GM23248 (cell line): ENCODE measurements around the gene SPNS1. TPM values are rescaled to one million over a fixed set of nuclear protein-coding genes. Genes with fewer than 3 reads are reported as not detected.

Source experiments
- DNase-seq: peaks from one replicate; pipeline ENCODE4 v3.0.0-alpha.2; 2015
- H2AFZ ChIP-seq: fragments of 200-600 bp; sonication (generic); 2 replicates; pipeline ENCODE4 v1.6.1; 2016; ENCODE audit warnings: antibody characterized with exemption
- H3F3A ChIP-seq: fragments of 200-600 bp; sonication (generic); 2 replicates; pipeline ENCODE4 v1.6.1; 2016; ENCODE audit warnings: mild to moderate bottlenecking, antibody characterized with exemption, mixed run types; ENCODE audit not compliant: insufficient read depth
- H3K27ac ChIP-seq: fragments of 200-600 bp; sonication (generic); 2 replicates; pipeline ENCODE4 v1.5.1; 2016; ENCODE audit warnings: mild to moderate bottlenecking
- H3K27me3 ChIP-seq: fragments of 200-600 bp; sonication (generic); replicated peaks from 2 replicates; pipeline ENCODE4 v1.6.1; 2016; ENCODE audit warnings: mild to moderate bottlenecking; ENCODE audit not compliant: insufficient read depth
- H3K36me3 ChIP-seq: fragments of 200-600 bp; sonication (generic); 2 replicates; pipeline ENCODE4 v1.6.1; 2016; ENCODE audit warnings: low read depth, mild to moderate bottlenecking
- H3K4me1 ChIP-seq: fragments of 200-600 bp; sonication (generic); 2 replicates; pipeline ENCODE4 v1.6.1; 2016; ENCODE audit warnings: mild to moderate bottlenecking; ENCODE audit not compliant: insufficient read depth
- H3K4me2 ChIP-seq: fragments of 200-600 bp; sonication (generic); one replicate; pipeline ENCODE4 v1.6.1; 2016; ENCODE audit warnings: mild to moderate bottlenecking; ENCODE audit not compliant: unreplicated experiment
- H3K4me3 ChIP-seq: fragments of 200-600 bp; sonication (generic); 2 replicates; pipeline ENCODE4 v1.5.1; 2016; ENCODE audit warnings: mild to moderate bottlenecking
- H3K79me2 ChIP-seq: fragments of 200-600 bp; sonication (generic); 2 replicates; pipeline ENCODE4 v1.6.1; 2016; ENCODE audit warnings: mild to moderate bottlenecking; ENCODE audit not compliant: insufficient read depth
- H3K9ac ChIP-seq: fragments of 200-600 bp; sonication (generic); 2 replicates; pipeline ENCODE4 v1.6.1; 2016; ENCODE audit warnings: mild to moderate bottlenecking
- H3K9me2 ChIP-seq: fragments of 200-600 bp; sonication (generic); 2 replicates; pipeline ENCODE4 v1.6.1; 2016; ENCODE audit warnings: mixed run types, mild to moderate bottlenecking, moderate library complexity; ENCODE audit not compliant: insufficient read depth
- H3K9me3 ChIP-seq: fragments of 200-600 bp; sonication (generic); one replicate; pipeline ENCODE4 v1.6.1; 2017; ENCODE audit warnings: low read depth
- H4K20me1 ChIP-seq: fragments of 200-600 bp; sonication (generic); 2 replicates; pipeline ENCODE4 v1.6.0; 2016; ENCODE audit not compliant: insufficient read depth
- EZH2 ChIP-seq: fragments of 200-600 bp; sonication (generic); IDR thresholded peaks from 2 replicates; pipeline ENCODE4 v1.6.1; 2018; ENCODE audit warnings: antibody characterized with exemption, mild to moderate bottlenecking; ENCODE audit not compliant: insufficient read depth, poor library complexity, severe bottlenecking
- EZH2phosphoT487 ChIP-seq: fragments of 200-600 bp; sonication (generic); IDR thresholded peaks from 2 replicates; pipeline ENCODE4 v1.6.1; 2018; ENCODE audit warnings: antibody characterized with exemption, moderate library complexity, mild to moderate bottlenecking, low read depth; ENCODE audit not compliant: insufficient read depth
- WGBS, 2 experiments: methylation state at CpG; one replicate each; pipeline ENCODE4 v1.1.6; 2015 to 2017; ENCODE audit warnings: low lambda C conversion rate in 2 of 2, low coverage in 1 of 2; ENCODE audit errors: missing lambda C conversion rate in 2 of 2; 5-methylcytosine and 5-hydroxymethylcytosine counted together
- in situ Hi-C: fragments of 300-500 bp; cut with MboI; formaldehyde crosslinking; loops from 2 replicates; pipeline ENCODE4 v1.15.0; 2020
- polyA plus RNA-seq: library from polyadenylated mRNA; unstranded; fragments of >200 nt; fragmentation: Nextera tagmentation; extraction: Ambion mirVana; gene quantifications from 2 replicates; pipeline ENCODE4 v1.2.1, GENCODE V29; 2016
- total RNA-seq: library from RNA; depleted of rRNA; stranded (reverse); fragments of >200 nt; shearing (Covaris generic); gene quantifications from 2 replicates; pipeline ENCODE4 v1.2.3, GENCODE V29; 2014

Gene SPNS1
- total and polyA plus RNA-seq, 2 experiments from 2014 or later: 41.3 to 48.4 TPM

DNA sequence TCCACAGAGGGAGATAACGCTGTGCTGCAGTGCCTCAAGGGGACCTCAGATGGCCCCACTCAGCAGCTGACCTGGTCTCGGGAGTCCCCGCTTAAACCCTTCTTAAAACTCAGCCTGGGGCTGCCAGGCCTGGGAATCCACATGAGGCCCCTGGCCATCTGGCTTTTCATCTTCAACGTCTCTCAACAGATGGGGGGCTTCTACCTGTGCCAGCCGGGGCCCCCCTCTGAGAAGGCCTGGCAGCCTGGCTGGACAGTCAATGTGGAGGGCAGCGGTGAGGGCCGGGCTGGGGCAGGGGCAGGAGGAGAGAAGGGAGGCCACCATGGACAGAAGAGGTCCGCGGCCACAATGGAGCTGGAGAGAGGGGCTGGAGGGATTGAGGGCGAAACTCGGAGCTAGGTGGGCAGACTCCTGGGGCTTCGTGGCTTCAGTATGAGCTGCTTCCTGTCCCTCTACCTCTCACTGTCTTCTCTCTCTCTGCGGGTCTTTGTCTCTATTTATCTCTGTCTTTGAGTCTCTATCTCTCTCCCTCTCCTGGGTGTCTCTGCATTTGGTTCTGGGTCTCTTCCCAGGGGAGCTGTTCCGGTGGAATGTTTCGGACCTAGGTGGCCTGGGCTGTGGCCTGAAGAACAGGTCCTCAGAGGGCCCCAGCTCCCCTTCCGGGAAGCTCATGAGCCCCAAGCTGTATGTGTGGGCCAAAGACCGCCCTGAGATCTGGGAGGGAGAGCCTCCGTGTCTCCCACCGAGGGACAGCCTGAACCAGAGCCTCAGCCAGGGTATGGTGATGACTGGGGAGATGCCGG lies 42.0 kb upstream of the SPNS1 start:
- Histone ChIP-seq H3K4me2 (no peak overlapping the region), H3K36me3 (no peaks in the 10 kb centered on the region), H3K79me2 (no peaks in the 10 kb centered on the region), H3K27ac (no peak overlapping the region), H3K27me3 (no peaks in the 10 kb centered on the region), H3K9ac (no peak overlapping the region), H3F3A (no peaks in the 10 kb centered on the region), H4K20me1 (no peaks in the 10 kb centered on the region), H3K9me3 (no peaks in the 10 kb centered on the region), H3K9me2 (no peaks in the 10 kb centered on the region), H3K4me3 (no peak overlapping the region), H2AFZ (no peak overlapping the region), H3K4me1 (no peaks in the 10 kb centered on the region)
- in situ Hi-C loops: loop anchor here (25.0 kb wide), 1 partner anchor 395 kb away; the partner anchor contains the start of gene NUPR1
- TF ChIP-seq EZH2: no peak
- TF ChIP-seq EZH2phosphoT487: no peak
- no peak for DNase-seq
- 81 to 82% methylated on average over 13 to 20 of the region's 20 CpGs for WGBS, 2 experiments

DNA sequence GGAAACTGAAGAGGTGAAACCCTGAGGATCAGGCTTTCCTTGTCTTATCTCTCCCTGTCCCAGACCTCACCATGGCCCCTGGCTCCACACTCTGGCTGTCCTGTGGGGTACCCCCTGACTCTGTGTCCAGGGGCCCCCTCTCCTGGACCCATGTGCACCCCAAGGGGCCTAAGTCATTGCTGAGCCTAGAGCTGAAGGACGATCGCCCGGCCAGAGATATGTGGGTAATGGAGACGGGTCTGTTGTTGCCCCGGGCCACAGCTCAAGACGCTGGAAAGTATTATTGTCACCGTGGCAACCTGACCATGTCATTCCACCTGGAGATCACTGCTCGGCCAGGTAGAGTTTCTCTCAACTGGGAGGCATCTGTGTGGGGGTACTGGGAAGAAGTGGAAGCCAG lies 41.4 kb upstream of the SPNS1 start:
- H3K9me3 ChIP-seq: no peaks in the 10 kb centered on the region
- no peak for TF ChIP-seq EZH2phosphoT487
- no peak for TF ChIP-seq EZH2
- no peaks in the 10 kb centered on the region for H3K79me2 ChIP-seq
- in situ Hi-C loops: loop anchor here (25.0 kb wide), 1 partner anchor 396 kb away; the partner anchor contains the start of gene NUPR1
- no peaks in the 10 kb centered on the region for H3K27me3 ChIP-seq
- no peaks in the 10 kb centered on the region for H4K20me1 ChIP-seq
- H3K4me2 ChIP-seq: no peak overlapping the region
- no peaks in the 10 kb centered on the region for H3K36me3 ChIP-seq
- no peaks in the 10 kb centered on the region for H3K4me1 ChIP-seq
- H2AFZ ChIP-seq: no peak overlapping the region
- no peaks in the 10 kb centered on the region for H3K9me2 ChIP-seq
- no peak for DNase-seq
- H3K9ac ChIP-seq: no peak overlapping the region
- H3F3A ChIP-seq: no peaks in the 10 kb centered on the region
- 52 to 56% methylated on average over 8 of the region's 8 CpGs for WGBS, 2 experiments
- H3K4me3 ChIP-seq: no peak overlapping the region
- no peak overlapping the region for H3K27ac ChIP-seq

DNA sequence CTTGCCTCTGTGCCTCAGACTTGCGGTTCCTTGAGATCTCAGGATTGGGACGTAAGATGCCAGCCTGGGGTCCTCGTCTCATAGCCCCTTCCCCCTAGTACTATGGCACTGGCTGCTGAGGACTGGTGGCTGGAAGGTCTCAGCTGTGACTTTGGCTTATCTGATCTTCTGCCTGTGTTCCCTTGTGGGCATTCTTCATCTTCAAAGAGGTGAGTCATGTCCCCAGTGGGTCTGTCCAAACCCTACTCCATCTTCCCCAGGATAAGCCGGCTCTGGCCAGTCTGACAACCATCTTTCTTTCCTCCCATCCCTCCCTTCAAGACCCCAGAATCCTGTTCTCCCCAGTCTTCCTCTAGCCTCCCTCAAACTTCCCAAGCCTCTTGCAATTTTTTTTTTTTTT lies 39.2 kb upstream of the SPNS1 start:
- Histone ChIP-seq H3F3A (no peaks in the 10 kb centered on the region), H4K20me1 (no peaks in the 10 kb centered on the region), H3K4me3 (no peak overlapping the region), H2AFZ (no peak overlapping the region), H3K79me2 (no peaks in the 10 kb centered on the region), H3K9me3 (no peaks in the 10 kb centered on the region), H3K27ac (no peak overlapping the region), H3K9ac (no peak overlapping the region), H3K4me2 (no peak overlapping the region), H3K9me2 (no peaks in the 10 kb centered on the region), H3K27me3 (no peaks in the 10 kb centered on the region), H3K36me3 (no peaks in the 10 kb centered on the region), H3K4me1 (no peaks in the 10 kb centered on the region)
- no peak for TF ChIP-seq EZH2phosphoT487
- TF ChIP-seq EZH2: no peak
- peak; percentile 24 for DNase-seq
- in situ Hi-C loops: loop anchor here (25.0 kb wide), 1 partner anchor 398 kb away; the partner anchor contains the start of gene NUPR1
- WGBS, 2 experiments: 95 to 96% methylated on average over 4 of the region's 4 CpGs

DNA sequence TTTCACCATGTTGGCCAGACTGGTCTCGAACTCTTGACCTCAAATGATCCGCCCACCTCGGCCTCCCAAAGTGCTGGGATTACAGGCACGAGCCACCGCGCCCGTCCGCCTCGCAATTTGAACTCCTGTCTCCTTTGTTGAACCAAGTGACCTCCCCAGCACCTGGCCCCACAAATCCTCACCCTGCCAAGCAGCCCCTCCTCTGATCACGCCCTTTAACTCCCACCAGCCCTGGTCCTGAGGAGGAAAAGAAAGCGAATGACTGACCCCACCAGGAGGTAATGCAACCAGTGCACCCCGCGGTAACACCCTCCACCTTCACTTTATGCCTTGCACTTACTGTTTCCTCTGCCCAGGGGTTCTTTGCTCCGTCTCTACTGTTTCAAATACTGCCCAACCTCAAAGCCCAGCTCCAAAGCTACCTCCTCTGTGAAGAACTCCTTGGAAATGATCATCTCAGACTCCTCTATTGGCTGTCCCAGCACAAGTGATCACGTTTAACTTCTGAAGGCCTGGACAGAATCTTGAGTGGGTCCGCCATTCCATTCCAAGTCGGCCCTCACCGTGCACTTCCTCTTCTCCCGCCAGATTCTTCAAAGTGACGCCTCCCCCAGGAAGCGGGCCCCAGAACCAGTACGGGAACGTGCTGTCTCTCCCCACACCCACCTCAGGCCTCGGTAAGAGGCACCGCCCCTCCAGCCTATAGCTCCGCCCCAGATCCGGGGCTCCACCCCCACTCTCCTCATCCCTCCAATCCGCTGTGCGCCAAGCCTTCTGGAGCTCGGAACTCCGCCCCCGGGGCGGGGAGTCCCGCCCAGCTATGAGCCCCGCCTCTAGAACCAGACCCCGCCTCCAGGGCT lies 38.4 kb upstream of the SPNS1 start:
- in situ Hi-C loops: loop anchor here (25.0 kb wide), 1 partner anchor 399 kb away; the partner anchor contains the start of gene NUPR1
- H3K79me2 ChIP-seq: no peaks in the 10 kb centered on the region
- H2AFZ ChIP-seq: no peak overlapping the region
- H4K20me1 ChIP-seq: no peaks in the 10 kb centered on the region
- TF ChIP-seq EZH2phosphoT487 (no peak), EZH2 (no peak)
- H3K4me2 ChIP-seq: no peak overlapping the region
- H3F3A ChIP-seq: no peaks in the 10 kb centered on the region
- no peaks in the 10 kb centered on the region for H3K27me3 ChIP-seq
- no peaks in the 10 kb centered on the region for H3K36me3 ChIP-seq
- no peak overlapping the region for H3K27ac ChIP-seq
- H3K9me3 ChIP-seq: no peaks in the 10 kb centered on the region
- DNase-seq: peak; percentile 76
- H3K4me3 ChIP-seq: no peak overlapping the region
- 36 to 41% methylated on average over 29 to 36 of the region's 36 CpGs for WGBS, 2 experiments
- no peaks in the 10 kb centered on the region for H3K4me1 ChIP-seq
- no peaks in the 10 kb centered on the region for H3K9me2 ChIP-seq
- H3K9ac ChIP-seq: no peak overlapping the region
